Uterus (tissue), 4 donors: ENCODE results near the gene PRKAG2. TPM values are rescaled to one million over a fixed set of nuclear protein-coding genes. Genes with fewer than 3 reads are reported as not detected.

Source experiments
- DNase-seq, 2 donors: peaks; one replicate each; pipeline ENCODE4 v3.0.0-alpha.2; 2019 to 2020
- H3K27ac ChIP-seq, 2 donors: fragments of 200-600 bp; sonication (generic); 1 replicate in 1 of 2; 2 replicates in 1 of 2; pipeline ENCODE4 v1.5.1; 2016 to 2018
- H3K27me3 ChIP-seq, 2 donors: fragments of 200-600 bp; sonication (generic); one replicate each; pipeline ENCODE4 v1.5.1; 2018 to 2019; ENCODE audit warnings: control low read depth in 1 of 2
- H3K36me3 ChIP-seq, 2 donors: fragments of 200-600 bp; sonication (generic); one replicate each; pipeline ENCODE4 v1.5.1; 2019; ENCODE audit warnings: control low read depth in 1 of 2
- H3K4me1 ChIP-seq, 2 donors: fragments of 200-600 bp; sonication (generic); one replicate each; pipeline ENCODE4 v1.5.1; 2018 to 2019; ENCODE audit warnings: control low read depth in 1 of 2
- H3K4me3 ChIP-seq, 2 donors: fragments of 200-600 bp; sonication (generic); 1 replicate in 1 of 2; 2 replicates in 1 of 2; pipeline ENCODE4 v1.5.1; 2018 to 2019; ENCODE audit warnings: mild to moderate bottlenecking in 1 of 2
- H3K9me3 ChIP-seq, 2 donors: fragments of 200-600 bp; sonication (generic); one replicate each; pipeline ENCODE4 v1.5.1; 2019; ENCODE audit warnings: control low read depth in 1 of 2
- CTCF ChIP-seq, 4 experiments: fragments of 200-600 bp in 2 of 4; fragments of 450-650 bp in 2 of 4; sonication (generic) in 2 of 4; IDR thresholded peaks; one replicate each; pipeline ENCODE4 v1.5.1; 2016 to 2019; ENCODE audit warnings: antibody characterized with exemption in 4 of 4, mild to moderate bottlenecking in 2 of 4, moderate library complexity in 1 of 4
- POLR2A ChIP-seq, 2 donors: fragments of 450-650 bp; IDR thresholded peaks; one replicate each; pipeline ENCODE4 v1.6.1; 2016; ENCODE audit warnings: antibody characterized with exemption in 2 of 2, mild to moderate bottlenecking in 1 of 2, moderate library complexity in 1 of 2
- intact Hi-C: fragments of 100-400 bp; cut with DNase I; formaldehyde crosslinking; loops from one replicate; pipeline ENCODE4 v1.15.1; 2023; ENCODE audit warnings: low total_unique reads
- total RNA-seq, 4 donors: library from RNA; depleted of rRNA in 3 of 4; stranded (reverse); fragments of >200 nt in 3 of 4; gene quantifications; one replicate each; pipeline versions ENCODE4 v1.1.0 to v1.2.4, GENCODE V29; 2014 to 2023
- donor health status: DM: yes; HTN: yes; CAD: no.

The PRKAG2 gene
- total RNA-seq, 4 donors from 2014 or later = 15.1 to 66.2 (median 33.6) TPM

DNA sequence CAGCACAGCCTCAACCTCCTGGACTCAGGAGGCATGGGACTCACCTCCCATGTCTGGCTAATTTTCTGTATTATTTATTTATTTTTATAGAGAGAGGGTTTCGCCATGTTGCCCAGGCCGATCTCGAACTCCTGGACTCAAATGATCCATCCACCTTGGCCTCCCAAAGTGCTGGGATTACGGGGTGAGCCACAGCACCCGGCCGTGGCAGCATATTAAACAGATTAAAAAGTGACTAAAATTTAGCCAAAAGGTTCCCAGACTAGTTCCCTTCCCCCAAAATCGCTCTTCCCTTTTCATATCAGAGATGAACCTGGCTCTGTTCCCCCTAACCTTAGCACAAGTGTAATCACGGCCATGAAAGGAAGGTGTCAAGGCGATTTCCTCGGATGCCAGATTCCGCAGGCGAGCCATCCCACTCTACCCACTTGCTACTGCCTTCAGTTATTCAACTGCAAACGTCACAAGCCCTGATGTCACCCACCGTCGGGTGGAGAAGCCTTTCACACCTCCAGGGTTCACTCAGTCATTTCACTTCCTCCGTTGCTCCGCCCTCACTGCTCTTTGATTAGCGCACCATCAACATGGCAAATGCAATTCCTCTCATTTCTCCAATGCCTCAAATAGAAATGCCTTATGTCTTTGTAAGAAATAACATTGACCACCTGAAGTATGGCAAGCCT lies 252.5 kb downstream of the PRKAG2 start:
- no peak for TF ChIP-seq POLR2A (IDR thresholded peaks at IDR 0.05)
- no peak for TF ChIP-seq CTCF (IDR thresholded peaks at IDR 0.05)
- H3K9me3 ChIP-seq = no peaks in the 10 kb centered on the region
- H3K36me3 ChIP-seq = no peaks in the 10 kb centered on the region
- no peaks in the 10 kb centered on the region for H3K4me1 ChIP-seq
- no peak overlapping the region for H3K27ac ChIP-seq
- no peak overlapping the region for H3K4me3 ChIP-seq
- H3K27me3 ChIP-seq = no peaks in the 10 kb centered on the region
- no peak for DNase-seq
- intact Hi-C loops = no loop called here

DNA sequence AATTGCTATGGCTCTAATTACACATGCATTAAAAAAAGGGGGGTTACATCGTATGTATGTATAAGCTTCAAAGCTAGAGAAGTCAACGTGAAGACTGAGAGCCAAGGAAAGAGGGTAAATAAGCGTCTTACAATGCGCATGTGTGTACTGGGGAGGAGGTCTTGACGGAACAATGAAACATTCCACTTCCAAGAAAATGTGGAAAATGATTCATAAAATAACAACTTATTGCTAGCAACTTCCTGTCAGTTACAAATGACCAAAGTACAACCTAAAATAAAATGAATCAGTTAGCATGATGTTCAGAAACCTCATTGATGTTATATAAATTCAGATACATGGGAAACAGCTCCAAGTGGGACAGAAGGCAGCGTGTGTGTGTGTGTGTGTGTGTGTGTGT lies 253.1 kb downstream of the PRKAG2 start:
- no peak overlapping the region for H3K27ac ChIP-seq
- no peak for DNase-seq
- no peak for TF ChIP-seq CTCF (IDR thresholded peaks at IDR 0.05)
- TF ChIP-seq POLR2A (IDR thresholded peaks at IDR 0.05) = no peak
- H3K27me3 ChIP-seq = no peaks in the 10 kb centered on the region
- H3K4me1 ChIP-seq = no peaks in the 10 kb centered on the region
- no peaks in the 10 kb centered on the region for H3K36me3 ChIP-seq
- intact Hi-C loops = no loop called here
- no peaks in the 10 kb centered on the region for H3K9me3 ChIP-seq
- no peak overlapping the region for H3K4me3 ChIP-seq

DNA sequence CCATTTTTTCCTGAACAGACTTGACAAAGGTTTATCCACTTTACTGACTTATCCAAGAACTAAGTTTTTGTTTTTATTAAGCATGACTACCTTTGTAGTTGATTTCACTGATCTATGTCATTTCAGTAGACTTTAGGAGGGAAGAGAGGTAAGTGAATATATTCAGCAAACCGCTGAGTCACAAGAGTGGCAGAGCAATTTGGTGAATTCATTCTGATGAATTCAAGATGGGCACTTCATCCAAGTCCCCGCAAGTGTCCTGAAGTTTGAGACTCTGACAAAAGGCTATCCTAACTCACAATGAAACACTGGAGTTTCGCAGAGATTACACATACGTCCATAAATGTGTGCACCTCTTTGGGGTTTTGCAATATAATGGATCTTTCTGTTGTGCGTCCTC lies 255.0 kb downstream of the PRKAG2 start:
- DNase-seq = no peak
- Histone ChIP-seq H3K36me3 (no peaks in the 10 kb centered on the region), H3K4me1 (no peaks in the 10 kb centered on the region), H3K4me3 (no peak overlapping the region), H3K9me3 (no peaks in the 10 kb centered on the region), H3K27ac (no peak overlapping the region), H3K27me3 (no peaks in the 10 kb centered on the region)
- TF ChIP-seq POLR2A (IDR thresholded peaks at IDR 0.05) (no peak), CTCF (IDR thresholded peaks at IDR 0.05) (no peak)
- intact Hi-C loops = no loop called here

DNA sequence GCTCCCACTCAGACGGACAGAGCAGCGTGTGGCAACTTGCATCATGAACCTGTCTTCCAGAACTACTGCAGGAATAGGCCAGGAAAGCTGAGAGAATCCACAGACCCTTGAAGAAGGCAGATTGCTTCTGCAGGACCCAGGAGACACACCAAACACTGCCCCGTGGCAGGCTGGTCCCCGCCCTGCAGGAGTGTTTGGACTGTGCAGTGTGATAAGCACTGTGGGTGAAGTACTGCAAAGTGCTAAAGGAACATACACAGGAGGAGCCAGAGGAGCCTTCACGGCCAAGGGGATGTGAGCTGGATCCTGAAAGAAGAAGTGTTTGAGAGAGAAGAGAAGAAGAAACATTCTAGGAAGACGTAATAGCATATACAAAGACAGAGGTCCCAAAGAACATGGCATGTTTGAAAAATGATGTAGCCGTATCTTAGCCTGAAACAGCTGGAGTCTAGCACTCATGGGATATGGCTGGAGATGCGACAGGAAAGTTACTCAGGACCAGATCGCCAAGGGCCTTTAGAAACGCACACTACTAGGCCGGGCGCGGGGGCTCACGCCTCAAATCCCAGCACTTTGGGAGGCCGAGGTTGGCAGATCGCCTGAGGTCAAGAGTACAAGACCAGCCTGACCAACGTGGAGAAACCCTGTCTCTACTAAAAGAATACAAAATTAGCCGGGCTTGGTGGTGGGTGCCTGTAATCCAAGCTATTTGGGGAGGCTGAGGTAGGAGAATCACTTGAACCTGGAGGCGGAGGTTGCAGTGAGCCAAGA lies 260.3 kb downstream of the PRKAG2 start:
- H3K4me1 ChIP-seq = no peaks in the 10 kb centered on the region
- H3K27ac ChIP-seq = no peak overlapping the region
- no peak overlapping the region for H3K4me3 ChIP-seq
- no peaks in the 10 kb centered on the region for H3K9me3 ChIP-seq
- intact Hi-C loops = no loop called here
- no peaks in the 10 kb centered on the region for H3K36me3 ChIP-seq
- DNase-seq = no peak
- H3K27me3 ChIP-seq = no peaks in the 10 kb centered on the region
- no peak for TF ChIP-seq POLR2A (IDR thresholded peaks at IDR 0.05)

DNA sequence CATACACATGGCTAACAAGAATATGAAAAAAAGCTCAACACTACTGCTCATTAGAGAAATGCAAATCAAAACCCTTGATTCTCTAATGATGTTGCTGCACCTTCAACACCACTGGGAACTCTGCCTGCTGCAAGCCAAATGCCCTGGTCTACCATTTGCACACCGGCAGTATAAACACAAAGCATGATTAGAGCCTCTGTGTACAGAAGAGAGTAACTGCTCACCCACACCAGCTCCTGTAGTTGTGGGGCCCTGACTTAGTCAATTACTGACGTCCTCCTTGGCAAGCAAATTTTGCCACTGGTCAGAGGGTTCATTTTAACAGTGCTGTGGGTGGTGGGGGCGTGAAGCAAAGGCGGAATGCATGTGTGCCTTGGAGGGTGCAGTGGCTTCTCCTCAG lies 261.1 kb downstream of the PRKAG2 start:
- H3K27ac ChIP-seq = no peak overlapping the region
- TF ChIP-seq CTCF (IDR thresholded peaks at IDR 0.05) = no peak
- no peak for TF ChIP-seq POLR2A (IDR thresholded peaks at IDR 0.05)
- intact Hi-C loops = no loop called here

More for the DNA sequence above, 261.1 kb downstream of the PRKAG2 start:
- DNase-seq = no peak
- Histone ChIP-seq H3K4me3 (no peak overlapping the region), H3K27me3 (no peaks in the 10 kb centered on the region), H3K4me1 (no peaks in the 10 kb centered on the region), H3K36me3 (no peaks in the 10 kb centered on the region), H3K9me3 (no peaks in the 10 kb centered on the region)
